Endothelial cell (in vitro differentiated cells): ENCODE measurements around the gene THRB. TPM values are rescaled to one million over a fixed set of nuclear protein-coding genes. Genes with fewer than 3 reads are reported as not detected.

Source experiments
- DNase-seq: peaks from one replicate; pipeline ENCODE4 v3.0.0; 2021; ENCODE audit warnings: low spot score
- H3K27ac Mint-ChIP-seq: one replicate; pipeline ENCODE4 v1.8.0; 2021; ENCODE audit warnings: mixed read lengths, inconsistent platforms; ENCODE audit not compliant: unreplicated experiment
- H3K27me3 Mint-ChIP-seq: one replicate; pipeline ENCODE4 v1.8.0; 2021; ENCODE audit warnings: mild to moderate bottlenecking, moderate library complexity, mixed read lengths, inconsistent platforms; ENCODE audit not compliant: unreplicated experiment
- H3K36me3 Mint-ChIP-seq: one replicate; pipeline ENCODE4 v1.8.0; 2021; ENCODE audit warnings: mild to moderate bottlenecking, low read depth, mixed read lengths, inconsistent platforms; ENCODE audit not compliant: unreplicated experiment
- H3K4me1 Mint-ChIP-seq: one replicate; pipeline ENCODE4 v1.8.0; 2021; ENCODE audit warnings: mild to moderate bottlenecking, mixed read lengths, inconsistent platforms; ENCODE audit not compliant: unreplicated experiment
- H3K4me3 Mint-ChIP-seq: one replicate; pipeline ENCODE4 v1.8.0; 2021; ENCODE audit warnings: mild to moderate bottlenecking, mixed read lengths, inconsistent platforms; ENCODE audit not compliant: unreplicated experiment
- H3K9me3 Mint-ChIP-seq: one replicate; pipeline ENCODE4 v1.8.0; 2021; ENCODE audit warnings: mixed read lengths, inconsistent platforms; ENCODE audit not compliant: unreplicated experiment
- CTCF ChIP-seq: fragments of 200-600 bp; sonication (generic); IDR thresholded peaks from one replicate; pipeline ENCODE4 v1.5.0; 2021; ENCODE audit warnings: antibody characterized with exemption; ENCODE audit not compliant: unreplicated experiment
- total RNA-seq: library from RNA; stranded (reverse); fragmentation: NEBNext Ultra II Directional; extraction: Animal tissue kit (Norgen Biotek cat#: 25700); gene quantifications from one replicate; pipeline ENCODE4 v1.2.1, GENCODE V29; 2021; ENCODE audit not compliant: unreplicated experiment

THRB gene
- total RNA-seq, 1 donor from 2014 or later, result 0.38 TPM

- no peaks in the 10 kb centered on the region for H3K36me3 Mint-ChIP-seq
- no peak for DNase-seq
- TF ChIP-seq CTCF, result no peak
- H3K27me3 Mint-ChIP-seq, result no peaks in the 10 kb centered on the region
- H3K4me3 Mint-ChIP-seq, result no peak overlapping the region
- no peak overlapping the region for H3K27ac Mint-ChIP-seq
- H3K9me3 Mint-ChIP-seq, result no peaks in the 10 kb centered on the region
- peaks cover 2% of the 10 kb centered on the region for H3K4me1 Mint-ChIP-seq
Measured at GRCh38 chr3:24348348-24348747, 146.3 kb downstream of the THRB start.

GRCh38 chr3:24344784-24345439 is 149.7 kb downstream of the THRB start:
- Mint-ChIP-seq H3K27me3 (no peaks in the 10 kb centered on the region), H3K4me1 (peaks cover 4% of the 10 kb centered on the region), H3K9me3 (no peaks in the 10 kb centered on the region), H3K4me3 (no peak overlapping the region), H3K27ac (no peak overlapping the region), H3K36me3 (no peaks in the 10 kb centered on the region)
- no peak for TF ChIP-seq CTCF
- DNase-seq, result no peak

- Mint-ChIP-seq H3K27ac (no peak overlapping the region), H3K4me1 (peaks cover 4% of the 10 kb centered on the region), H3K36me3 (no peaks in the 10 kb centered on the region), H3K4me3 (no peak overlapping the region), H3K27me3 (no peaks in the 10 kb centered on the region), H3K9me3 (no peaks in the 10 kb centered on the region)
- TF ChIP-seq CTCF, result no peak
- DNase-seq, result no peak
Measured at GRCh38 chr3:24343084-24343783, 151.4 kb downstream of the THRB start.

- no peak overlapping the region for H3K27ac Mint-ChIP-seq
- H3K4me1 Mint-ChIP-seq, result peaks cover 4% of the 10 kb centered on the region
- TF ChIP-seq CTCF, result no peak
- H3K4me3 Mint-ChIP-seq, result no peak overlapping the region
- no peaks in the 10 kb centered on the region for H3K36me3 Mint-ChIP-seq
- H3K9me3 Mint-ChIP-seq, result no peaks in the 10 kb centered on the region
- no peak for DNase-seq
- no peaks in the 10 kb centered on the region for H3K27me3 Mint-ChIP-seq
Measured at GRCh38 chr3:24342275-24342674, 152.4 kb downstream of the THRB start.

GRCh38 chr3:24341668-24342067 is 153.0 kb downstream of the THRB start:
- Mint-ChIP-seq H3K4me1 (peaks cover 4% of the 10 kb centered on the region), H3K36me3 (no peaks in the 10 kb centered on the region), H3K4me3 (no peak overlapping the region), H3K9me3 (no peaks in the 10 kb centered on the region), H3K27me3 (no peaks in the 10 kb centered on the region), H3K27ac (no peak overlapping the region)
- no peak for DNase-seq
- TF ChIP-seq CTCF, result no peak
